SK-N-MC (cell line): ENCODE data around the gene GNB3.
"Not testable (repeated sequence)": the region's sequence is repeated elsewhere in the genome, so short reads cannot be mapped to it uniquely, and the experiment has no call there.

Experiments
- DNase-seq: peaks from one replicate; pipeline ENCODE4 v3.0.0-alpha.2; 2011; ENCODE audit warnings: low read depth, low spot score
- H3K27ac ChIP-seq: fragments of 200-600 bp; sonication (generic); 2 replicates; pipeline ENCODE4 v1.5.1; 2016; ENCODE audit warnings: mixed run types
- H3K36me3 ChIP-seq: fragments of 200-600 bp; sonication (generic); 2 replicates; pipeline ENCODE4 v1.6.1; 2017; ENCODE audit warnings: antibody characterized with exemption, low read length, mixed read lengths; ENCODE audit not compliant: insufficient read depth
- H3K4me3 ChIP-seq: fragments of 200-600 bp; sonication (generic); 2 replicates; pipeline ENCODE4 v1.5.1; 2016
- H3K9ac ChIP-seq: fragments of 200-600 bp; sonication (generic); 2 replicates; pipeline ENCODE4 v1.8.0; 2017; ENCODE audit warnings: mixed run types, mixed read lengths; ENCODE audit not compliant: insufficient read length
- H3K9me3 ChIP-seq: fragments of 200-600 bp; sonication (generic); 2 replicates; pipeline ENCODE4 v1.6.1; 2017; ENCODE audit warnings: low read depth, mild to moderate bottlenecking, antibody characterized with exemption, low read length, moderate library complexity, mixed read lengths
- EZH2 ChIP-seq: fragments of 200-600 bp; sonication (generic); IDR thresholded peaks from one replicate; pipeline ENCODE4 v1.6.1; 2017; ENCODE audit warnings: antibody characterized with exemption
- FOXP2 ChIP-seq: optimal IDR thresholded peaks from 2 replicates; pipeline ENCODE3; 2011; ENCODE audit warnings: mild to moderate bottlenecking, moderate library complexity; ENCODE audit not compliant: insufficient read depth; ENCODE audit errors: extremely low read length, control extremely low read depth
- POLR2AphosphoS5 ChIP-seq: IDR thresholded peaks from 2 replicates; pipeline ENCODE4 v1.6.1; 2012; ENCODE audit warnings: mild to moderate bottlenecking, low read depth, low read length, borderline replicate concordance

The GNB3 gene

GRCh38 chr12:6855322-6855721 is 14.6 kb downstream of the GNB3 start:
- DNase-seq: no peak
- H3K9ac ChIP-seq: no peak overlapping the region
- TF ChIP-seq FOXP2 (no peak), EZH2 (no peak), POLR2AphosphoS5 (no peak)
- no peaks in the 10 kb centered on the region for H3K9me3 ChIP-seq
- H3K36me3 ChIP-seq: peaks cover 51% of the 10 kb centered on the region
- H3K4me3 ChIP-seq: no peak overlapping the region
- H3K27ac ChIP-seq: no peak overlapping the region

DNA sequence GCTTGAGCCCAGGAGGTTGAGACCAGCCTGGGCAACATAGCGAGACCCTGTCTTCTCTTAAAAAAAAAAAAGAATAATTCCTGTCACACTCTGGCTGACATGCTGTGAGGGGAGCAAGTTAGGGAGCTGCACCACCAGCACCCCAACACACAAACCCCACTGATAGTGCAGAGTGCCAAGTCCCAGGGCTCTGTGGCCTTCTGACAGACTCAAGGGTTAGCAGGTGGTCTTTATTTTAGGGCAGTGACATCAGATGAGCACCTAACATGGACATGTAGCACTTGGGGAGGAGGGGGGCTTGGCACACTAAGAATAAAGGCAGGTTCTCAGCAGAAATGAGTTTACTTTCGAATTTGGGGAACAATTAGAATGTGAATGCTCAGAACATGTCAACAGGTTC is 18.1 kb downstream of the GNB3 start:
- Histone ChIP-seq H3K9me3 (no peaks in the 10 kb centered on the region), H3K27ac (no peak overlapping the region), H3K9ac (no peak overlapping the region), H3K36me3 (peaks cover 84% of the 10 kb centered on the region), H3K4me3 (no peak overlapping the region)
- TF ChIP-seq EZH2 (no peak), FOXP2 (no peak), POLR2AphosphoS5 (no peak)
- DNase-seq: no peak

DNA sequence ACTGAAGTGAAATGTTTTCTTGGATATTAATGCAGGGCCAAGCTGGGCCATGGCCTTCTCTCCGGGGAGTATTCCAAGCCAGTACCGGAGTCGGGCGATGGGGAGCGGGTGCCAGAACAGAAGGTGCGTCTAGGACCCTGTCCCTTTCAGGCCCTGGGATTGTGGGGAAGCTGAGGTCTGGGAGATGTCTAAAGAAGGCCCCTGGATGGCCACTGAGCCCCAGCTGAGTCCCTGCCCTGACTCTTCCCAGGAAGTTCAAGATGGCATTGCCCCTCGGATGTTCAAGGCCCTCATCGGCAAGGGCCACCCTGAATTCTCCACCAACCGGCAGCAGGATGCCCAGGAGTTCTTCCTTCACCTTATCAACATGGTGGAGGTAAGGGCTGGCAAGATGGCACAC is 19.4 kb downstream of the GNB3 start:
- H3K4me3 ChIP-seq: no peak overlapping the region
- peaks cover 90% of the 10 kb centered on the region for H3K36me3 ChIP-seq
- no peaks in the 10 kb centered on the region for H3K9me3 ChIP-seq
- DNase-seq: no peak
- H3K9ac ChIP-seq: no peak overlapping the region
- no peak overlapping the region for H3K27ac ChIP-seq
- no peak for TF ChIP-seq POLR2AphosphoS5
- no peak for TF ChIP-seq EZH2

DNA sequence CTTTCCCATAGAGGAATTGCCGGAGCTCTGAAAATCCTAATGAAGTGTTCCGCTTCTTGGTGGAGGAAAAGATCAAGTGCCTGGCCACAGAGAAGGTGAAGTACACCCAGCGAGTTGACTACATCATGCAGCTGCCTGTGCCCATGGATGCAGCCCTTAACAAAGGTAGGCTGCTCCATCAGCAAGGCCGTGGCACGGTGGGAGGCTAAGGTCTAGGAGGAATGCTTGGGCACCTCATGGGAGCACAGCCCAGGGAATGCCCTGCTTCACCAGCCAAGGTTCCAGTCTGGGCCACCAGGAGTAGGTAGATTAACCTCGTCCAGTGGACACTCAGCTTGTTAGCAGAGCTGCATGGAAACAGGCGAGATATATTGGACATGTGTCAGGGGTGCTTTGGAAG is 20.2 kb downstream of the GNB3 start:
- TF ChIP-seq EZH2: no peak
- TF ChIP-seq POLR2AphosphoS5: no peak
- TF ChIP-seq FOXP2: no peak
- H3K4me3 ChIP-seq: no peak overlapping the region
- H3K9ac ChIP-seq: no peak overlapping the region
- no peak for DNase-seq
- no peak overlapping the region for H3K27ac ChIP-seq
- no peaks in the 10 kb centered on the region for H3K9me3 ChIP-seq
- H3K36me3 ChIP-seq: peaks cover 82% of the 10 kb centered on the region

GRCh38 chr12:6861391-6861790 is 20.7 kb downstream of the GNB3 start:
- TF ChIP-seq POLR2AphosphoS5 (no peak), EZH2 (no peak), FOXP2 (no peak)
- no peak overlapping the region for H3K27ac ChIP-seq
- H3K36me3 ChIP-seq: peaks cover 77% of the 10 kb centered on the region
- no peaks in the 10 kb centered on the region for H3K9me3 ChIP-seq
- H3K4me3 ChIP-seq: no peak overlapping the region
- no peak for DNase-seq
- no peak overlapping the region for H3K9ac ChIP-seq

DNA sequence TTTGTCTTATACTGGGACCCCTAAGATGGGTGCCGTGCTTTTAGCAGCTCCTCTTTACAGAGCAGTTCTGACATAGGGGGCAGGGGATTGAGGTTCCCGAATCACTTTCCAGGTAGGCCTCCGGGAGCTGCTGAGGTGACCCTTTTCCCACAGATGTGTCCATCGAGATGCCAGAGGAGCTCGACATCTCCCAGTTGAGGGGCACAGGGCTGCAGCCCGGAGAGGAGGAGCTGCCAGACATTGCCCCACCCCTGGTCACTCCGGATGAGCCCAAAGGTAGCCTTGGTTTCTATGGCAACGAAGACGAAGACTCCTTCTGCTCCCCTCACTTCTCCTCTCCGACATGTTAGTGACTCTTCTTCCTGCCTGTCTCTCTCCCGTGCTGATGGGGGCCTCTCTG is 22.3 kb downstream of the GNB3 start:
- TF ChIP-seq POLR2AphosphoS5 (no peak), EZH2 (no peak), FOXP2 (no peak)
- Histone ChIP-seq H3K9me3 (no peaks in the 10 kb centered on the region), H3K9ac (no peak overlapping the region), H3K36me3 (peaks cover 61% of the 10 kb centered on the region), H3K27ac (no peak overlapping the region), H3K4me3 (no peak overlapping the region)
- no peak for DNase-seq

DNA sequence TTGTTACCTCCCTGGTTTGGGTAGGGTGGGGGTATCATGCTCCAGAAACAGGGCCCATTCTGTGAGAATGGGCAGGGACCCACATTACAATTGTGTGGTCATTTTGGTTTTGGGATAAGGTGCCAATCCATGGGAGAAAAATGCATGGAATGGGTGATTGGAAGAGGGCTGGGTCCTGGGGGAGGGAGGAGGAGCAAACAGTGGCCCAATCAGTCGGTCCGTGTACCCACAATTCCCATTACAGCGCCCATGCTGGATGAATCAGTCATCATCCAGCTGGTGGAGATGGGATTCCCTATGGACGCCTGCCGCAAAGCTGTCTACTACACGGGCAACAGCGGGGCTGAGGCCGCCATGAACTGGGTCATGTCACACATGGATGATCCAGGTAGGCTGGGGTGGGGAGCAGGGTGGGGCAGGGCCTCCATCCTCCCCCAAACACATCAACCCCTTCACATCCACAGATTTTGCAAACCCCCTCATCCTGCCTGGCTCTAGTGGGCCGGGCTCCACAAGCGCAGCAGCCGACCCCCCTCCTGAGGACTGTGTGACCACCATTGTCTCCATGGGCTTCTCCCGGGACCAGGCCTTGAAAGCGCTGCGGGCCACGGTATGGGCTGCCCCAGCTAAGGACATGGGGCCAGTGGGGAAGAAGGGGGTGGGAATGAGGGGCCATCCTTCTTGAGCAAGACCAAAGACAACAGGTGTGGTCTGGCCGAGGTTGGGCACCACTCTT is 23.0 kb downstream of the GNB3 start:
- Histone ChIP-seq H3K4me3 (no peak overlapping the region), H3K27ac (no peak overlapping the region), H3K36me3 (peaks cover 54% of the 10 kb centered on the region), H3K9ac (no peak overlapping the region), H3K9me3 (no peaks in the 10 kb centered on the region)
- no peak for DNase-seq
- TF ChIP-seq FOXP2 (no peak), POLR2AphosphoS5 (no peak), EZH2 (no peak)

DNA sequence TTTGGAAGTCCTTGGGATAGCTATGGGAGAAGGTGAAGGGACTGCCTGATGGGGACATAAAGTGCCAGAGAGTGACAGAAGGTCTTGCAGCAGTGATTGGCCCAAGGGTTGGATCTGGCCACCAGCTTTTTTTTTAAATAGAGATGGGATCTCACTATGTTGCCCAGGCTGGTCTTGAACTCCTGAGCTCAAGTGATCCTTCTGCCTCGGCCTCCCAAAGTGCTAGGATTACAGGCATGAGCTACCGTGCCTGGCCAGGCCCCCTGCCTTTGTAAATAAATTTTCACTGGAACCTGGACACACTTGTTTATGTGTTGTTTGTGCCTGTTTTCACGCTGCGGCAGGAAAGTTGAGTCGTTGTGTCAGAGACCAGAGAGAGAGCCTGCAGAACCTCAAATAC is 24.6 kb downstream of the GNB3 start:
- H3K9ac ChIP-seq, H3K9me3 ChIP-seq, DNase-seq, H3K27ac ChIP-seq, H3K4me3 ChIP-seq: not testable (repeated sequence)
- peaks cover 54% of the 10 kb centered on the region for H3K36me3 ChIP-seq
